GDM1 (cell line): ENCODE measurements around the gene CCDC102A.
"Not testable (repeated sequence)": the region's sequence is repeated elsewhere in the genome, so short reads cannot be mapped to it uniquely, and the experiment has no call there.

Source experiments
- DNase-seq: peaks from one replicate; lab custom pipeline; 2025; lab: John Stamatoyannopoulos, UW

The CCDC102A gene

GRCh38 chr16:57500578-57501111 is 35.7 kb downstream of the CCDC102A start:
- DNase-seq: no peak

GRCh38 chr16:57499941-57500340 is 36.4 kb downstream of the CCDC102A start:
- not testable (repeated sequence) for DNase-seq

- DNase-seq: no peak
Observed at GRCh38 chr16:57498031-57498430, 38.3 kb downstream of the CCDC102A start.

- DNase-seq: no peak
Observed at GRCh38 chr16:57497121-57497520, 39.2 kb downstream of the CCDC102A start.

- no peak for DNase-seq
Observed at GRCh38 chr16:57493767-57494166, 42.6 kb downstream of the CCDC102A start.

- no peak for DNase-seq
Observed at GRCh38 chr16:57489229-57489628, 47.1 kb downstream of the CCDC102A start.

- DNase-seq: no peak
Observed at GRCh38 chr16:57486858-57487834, 49.2 kb downstream of the CCDC102A start.

- peak; percentile 21 for DNase-seq
Observed at GRCh38 chr16:57485916-57486857, 50.2 kb downstream of the CCDC102A start, which contains the start of gene DOK4. Gene DOK4, minus strand, starts transcription at chr16:57486493. Its CDS starts 6,986 bp downstream, at chr16:57479507.

GRCh38 chr16:57485091-57485915 is 51.1 kb downstream of the CCDC102A start:
- DNase-seq: no peak

GRCh38 chr16:57484515-57485005 is 51.8 kb downstream of the CCDC102A start:
- no peak for DNase-seq

GRCh38 chr16:57483725-57484514 is 52.5 kb downstream of the CCDC102A start:
- DNase-seq: no peak

- DNase-seq: no peak
Observed at GRCh38 chr16:57482845-57483545, 53.4 kb downstream of the CCDC102A start.

- no peak for DNase-seq
Observed at GRCh38 chr16:57481421-57481820, 55.0 kb downstream of the CCDC102A start.

GRCh38 chr16:57480754-57481230 is 55.6 kb downstream of the CCDC102A start:
- DNase-seq: no peak

- DNase-seq: no peak
Observed at GRCh38 chr16:57479976-57480753, 56.2 kb downstream of the CCDC102A start.

GRCh38 chr16:57479205-57479975 is 57.0 kb downstream of the CCDC102A start:
- no peak for DNase-seq

GRCh38 chr16:57478396-57479204 is 57.8 kb downstream of the CCDC102A start:
- DNase-seq: no peak
